ENCODE data around the gene COL5A1. TPM values are rescaled to one million over a fixed set of nuclear protein-coding genes. Genes with fewer than 3 reads are reported as not detected.

The COL5A1 gene
- polyA plus RNA-seq, 3 donors: 0.01 TPM; not detected in 2

DNA sequence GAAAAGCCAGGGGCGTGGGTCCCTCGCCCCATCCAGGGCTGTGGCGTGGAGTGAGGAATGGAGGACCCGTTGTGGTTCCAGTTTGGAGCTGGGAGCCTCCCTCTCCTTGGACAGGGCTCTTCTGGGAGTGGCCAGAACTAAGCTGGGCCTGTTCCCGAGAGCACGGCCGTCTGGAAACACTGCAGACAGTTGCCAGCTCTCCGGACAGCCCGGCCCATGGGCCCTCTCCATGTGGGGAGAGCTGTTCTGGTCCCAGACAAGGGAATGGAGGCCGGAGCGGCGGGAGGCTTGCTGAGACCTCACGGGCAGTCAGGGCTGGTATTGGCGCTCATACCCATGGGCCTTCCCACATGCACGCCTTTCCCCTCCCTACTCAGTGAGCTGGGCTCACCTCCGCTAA lies 193.8 kb downstream of the COL5A1 start:
- Mint-ChIP-seq H3K27me3 (ENCODE audit: low read depth in 3 of 3) (peaks cover 4 to 9% (median 5%) of the 10 kb centered on the region in 3 donors), H3K36me3 (no peaks in the 10 kb centered on the region), H3K4me3 (no peak overlapping the region), H3K27ac (no peak overlapping the region), H3K9me3 (no peaks in the 10 kb centered on the region), H3K4me1 (no peaks in the 10 kb centered on the region)
- Histone ChIP-seq H3K27ac (ENCODE audit: low read depth in 1 of 2, low read length in 2 of 2) (no peak overlapping the region), H3K36me3 (replicated peaks in 1 of 2; ENCODE audit: control insufficient read depth in 1 of 2, insufficient read depth in 2 of 2, low read length in 2 of 2) (no peaks in the 10 kb centered on the region), H3K9ac (ENCODE audit: insufficient read depth, low read length, poor library complexity, severe bottlenecking) (no peak overlapping the region), H3K79me2 (ENCODE audit: insufficient read depth, low read length) (no peaks in the 10 kb centered on the region), H3K4me1 (ENCODE audit: control insufficient read depth in 1 of 2, insufficient read depth in 2 of 2, low read length in 2 of 2) (no peaks in the 10 kb centered on the region), H3K4me2 (replicated peaks; ENCODE audit: extremely low read depth, low read length, poor library complexity, severe bottlenecking) (no peak overlapping the region), H3K9me3 (replicated peaks in 1 of 2; ENCODE audit: control insufficient read depth in 1 of 2, insufficient read depth in 1 of 2, low read length in 2 of 2) (no peaks in the 10 kb centered on the region), H2AFZ (ENCODE audit: insufficient read depth, low read depth, low read length, poor library complexity, severe bottlenecking) (no peak overlapping the region), H3K4me3 (replicated peaks in 1 of 3; ENCODE audit: low read depth in 2 of 3, low read length in 3 of 3) (no peak overlapping the region), H4K20me1 (ENCODE audit: insufficient read depth, low read length) (no peaks in the 10 kb centered on the region), H3K27me3 (ENCODE audit: control insufficient read depth in 2 of 2, insufficient read depth in 2 of 2, low read length in 2 of 2) (no peaks in the 10 kb centered on the region)
- no peak for DNase-seq
- TF ChIP-seq, protein P1, sequence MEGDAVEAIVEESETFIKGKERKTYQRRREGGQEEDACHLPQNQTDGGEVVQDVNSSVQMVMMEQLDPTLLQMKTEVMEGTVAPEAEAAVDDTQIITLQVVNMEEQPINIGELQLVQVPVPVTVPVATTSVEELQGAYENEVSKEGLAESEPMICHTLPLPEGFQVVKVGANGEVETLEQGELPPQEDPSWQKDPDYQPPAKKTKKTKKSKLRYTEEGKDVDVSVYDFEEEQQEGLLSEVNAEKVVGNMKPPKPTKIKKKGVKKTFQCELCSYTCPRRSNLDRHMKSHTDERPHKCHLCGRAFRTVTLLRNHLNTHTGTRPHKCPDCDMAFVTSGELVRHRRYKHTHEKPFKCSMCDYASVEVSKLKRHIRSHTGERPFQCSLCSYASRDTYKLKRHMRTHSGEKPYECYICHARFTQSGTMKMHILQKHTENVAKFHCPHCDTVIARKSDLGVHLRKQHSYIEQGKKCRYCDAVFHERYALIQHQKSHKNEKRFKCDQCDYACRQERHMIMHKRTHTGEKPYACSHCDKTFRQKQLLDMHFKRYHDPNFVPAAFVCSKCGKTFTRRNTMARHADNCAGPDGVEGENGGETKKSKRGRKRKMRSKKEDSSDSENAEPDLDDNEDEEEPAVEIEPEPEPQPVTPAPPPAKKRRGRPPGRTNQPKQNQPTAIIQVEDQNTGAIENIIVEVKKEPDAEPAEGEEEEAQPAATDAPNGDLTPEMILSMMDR (IDR thresholded peaks at IDR 0.05): no peak
- WGBS (ENCODE audit: insufficient coverage): 91% methylated on average over 8 of the region's 16 CpGs
- intact Hi-C loops (cut with micrococcal nuclease): no loop called here

DNA sequence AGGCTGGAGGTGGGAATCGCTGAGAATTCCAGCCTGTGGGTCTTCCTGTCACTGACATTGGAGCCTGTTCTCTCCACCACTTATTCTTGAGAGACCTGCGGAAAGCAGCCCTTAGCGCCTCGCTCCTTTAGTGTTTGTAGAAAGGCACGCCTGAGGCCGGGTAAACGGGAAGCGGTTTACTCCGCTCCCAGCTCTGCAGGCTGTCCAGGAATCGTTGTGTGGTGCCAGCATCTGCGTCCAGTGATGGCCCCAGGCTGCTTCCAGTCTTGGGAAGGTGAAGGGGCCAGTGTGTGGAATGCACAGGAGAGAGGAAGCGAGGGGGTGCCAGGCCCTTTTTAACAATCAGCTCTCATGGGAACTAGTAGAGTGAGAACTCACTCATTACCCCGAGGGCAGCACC lies 194.4 kb downstream of the COL5A1 start:
- DNase-seq: no peak
- H3K4me3 ChIP-seq (replicated peaks in 1 of 3; ENCODE audit: low read depth in 2 of 3, low read length in 3 of 3): no peak overlapping the region
- Mint-ChIP-seq H3K36me3 (no peaks in the 10 kb centered on the region), H3K4me1 (no peaks in the 10 kb centered on the region), H3K4me3 (no peak overlapping the region), H3K27ac (no peak overlapping the region), H3K27me3 (ENCODE audit: low read depth in 3 of 3) (peaks cover 4 to 7% (median 5%) of the 10 kb centered on the region in 3 donors), H3K9me3 (no peaks in the 10 kb centered on the region)
- H3K36me3 ChIP-seq (replicated peaks in 1 of 2; ENCODE audit: control insufficient read depth in 1 of 2, insufficient read depth in 2 of 2, low read length in 2 of 2): no peaks in the 10 kb centered on the region
- H3K27me3 ChIP-seq (ENCODE audit: control insufficient read depth in 2 of 2, insufficient read depth in 2 of 2, low read length in 2 of 2): no peaks in the 10 kb centered on the region
- WGBS (ENCODE audit: insufficient coverage): 96% methylated on average over 11 of the region's 13 CpGs
- intact Hi-C loops (cut with micrococcal nuclease): no loop called here
- H3K9me3 ChIP-seq (replicated peaks in 1 of 2; ENCODE audit: control insufficient read depth in 1 of 2, insufficient read depth in 1 of 2, low read length in 2 of 2): no peaks in the 10 kb centered on the region
- no peaks in the 10 kb centered on the region for H3K79me2 ChIP-seq (ENCODE audit: insufficient read depth, low read length)
- no peak overlapping the region for H3K9ac ChIP-seq (ENCODE audit: insufficient read depth, low read length, poor library complexity, severe bottlenecking)
- no peak overlapping the region for H3K4me2 ChIP-seq (replicated peaks; ENCODE audit: extremely low read depth, low read length, poor library complexity, severe bottlenecking)
- H2AFZ ChIP-seq (ENCODE audit: insufficient read depth, low read depth, low read length, poor library complexity, severe bottlenecking): no peak overlapping the region
- TF ChIP-seq, protein P1 (IDR thresholded peaks at IDR 0.05): no peak
- H4K20me1 ChIP-seq (ENCODE audit: insufficient read depth, low read length): no peaks in the 10 kb centered on the region
- H3K27ac ChIP-seq (ENCODE audit: low read depth in 1 of 2, low read length in 2 of 2): no peak overlapping the region
- no peaks in the 10 kb centered on the region for H3K4me1 ChIP-seq (ENCODE audit: control insufficient read depth in 1 of 2, insufficient read depth in 2 of 2, low read length in 2 of 2)

Data from CD14-positive monocyte (primary cell).